HepG2 (cell line): ENCODE measurements around the gene ZNF644. TPM values are rescaled to one million over a fixed set of nuclear protein-coding genes. Genes with fewer than 3 reads are reported as not detected.

Source experiments
- AKAP8 ChIP-seq: sonication (generic); formaldehyde crosslinking; IDR thresholded peaks from 2 replicates; pipeline ENCODE4 v1.5.1; 2020; ENCODE audit warnings: mild to moderate bottlenecking, missing genetic modification reagents
- ARID2 ChIP-seq: sonication (generic); formaldehyde crosslinking; IDR thresholded peaks from 2 replicates; pipeline ENCODE4 v1.8.1; 2022; ENCODE audit warnings: mild to moderate bottlenecking, missing genetic modification reagents, borderline replicate concordance
- ARNT ChIP-seq: fragments of 450-650 bp; IDR thresholded peaks from 2 replicates; pipeline ENCODE4 v1.6.1; 2017
- EEA1 ChIP-seq: sonication (generic); formaldehyde crosslinking; IDR thresholded peaks from 2 replicates; pipeline ENCODE4 v1.5.1; 2020; ENCODE audit warnings: mild to moderate bottlenecking, missing genetic modification reagents, borderline replicate concordance
- EED ChIP-seq: sonication (generic); formaldehyde crosslinking; IDR thresholded peaks from 2 replicates; pipeline ENCODE4 v1.5.0; 2020; ENCODE audit warnings: mild to moderate bottlenecking, missing genetic modification reagents
- ELF4 ChIP-seq: sonication (generic); formaldehyde crosslinking; IDR thresholded peaks from 2 replicates; pipeline ENCODE4 v1.5.0; 2020; ENCODE audit warnings: missing genetic modification reagents, mild to moderate bottlenecking, moderate library complexity, borderline replicate concordance
- KMT2A ChIP-seq: sonication (generic); formaldehyde crosslinking; IDR thresholded peaks from 2 replicates; pipeline ENCODE4 v1.4.0; 2020; ENCODE audit warnings: missing genetic modification reagents
- MED1 ChIP-seq: sonication (generic); formaldehyde crosslinking; IDR thresholded peaks from 2 replicates; pipeline ENCODE4 v1.4.0; 2020; ENCODE audit warnings: missing genetic modification reagents
- MIXL1 ChIP-seq: IDR thresholded peaks from 2 replicates; pipeline ENCODE4 v1.6.1; 2016
- MTF2 ChIP-seq: sonication (generic); formaldehyde crosslinking; IDR thresholded peaks from 2 replicates; pipeline ENCODE4 v1.5.0; 2020; ENCODE audit warnings: missing genetic modification reagents, borderline replicate concordance
- MYNN ChIP-seq: sonication (generic); formaldehyde crosslinking; IDR thresholded peaks from 2 replicates; pipeline ENCODE4 v1.4.0; 2020; ENCODE audit warnings: mild to moderate bottlenecking, low read depth, missing genetic modification reagents
- PAX8 ChIP-seq: sonication (generic); formaldehyde crosslinking; IDR thresholded peaks from 2 replicates; pipeline ENCODE4 v1.8.0; 2022; ENCODE audit warnings: mild to moderate bottlenecking, missing genetic modification reagents, borderline replicate concordance
- PRPF4 ChIP-seq: fragments of 200-400 bp; formaldehyde crosslinking; IDR thresholded peaks from 2 replicates; pipeline ENCODE4 v1.6.1; 2016; ENCODE audit warnings: low read length, low read depth; ENCODE audit not compliant: poor library complexity, severe bottlenecking
- SMAD1 ChIP-seq: sonication (generic); formaldehyde crosslinking; IDR thresholded peaks from 2 replicates; pipeline ENCODE4 v1.4.0; 2020; ENCODE audit warnings: missing genetic modification reagents, low read depth, mild to moderate bottlenecking, borderline replicate concordance
- SMAD9 ChIP-seq: sonication (generic); formaldehyde crosslinking; IDR thresholded peaks from 2 replicates; pipeline ENCODE4 v1.5.1; 2020; ENCODE audit warnings: mild to moderate bottlenecking, missing genetic modification reagents
- SOX13 ChIP-seq, 3 experiments: fragments of 450-650 bp in 1 of 3; sonication (generic) in 1 of 3; formaldehyde crosslinking in 1 of 3; IDR thresholded peaks in 2 of 3; conservative IDR thresholded peaks in 1 of 3; 2 replicates each; pipeline versions ENCODE4 v1.5.0 to v1.6.1; 2016 to 2020; ENCODE audit warnings: antibody characterized with exemption in 1 of 3, mild to moderate bottlenecking in 1 of 3, missing compliant biosample characterization in 1 of 3, missing genetic modification reagents in 1 of 3, moderate library complexity in 1 of 3
- TOE1 ChIP-seq: sonication (generic); formaldehyde crosslinking; IDR thresholded peaks from 2 replicates; pipeline ENCODE4 v1.4.0; 2020; ENCODE audit warnings: mild to moderate bottlenecking, missing genetic modification reagents
- ZFX ChIP-seq: sonication (generic); formaldehyde crosslinking; IDR thresholded peaks from 2 replicates; pipeline ENCODE4 v1.4.0; 2020; ENCODE audit warnings: mild to moderate bottlenecking, low read depth, missing genetic modification reagents, moderate library complexity
- ZNF160 ChIP-seq: sonication (generic); formaldehyde crosslinking; IDR thresholded peaks from 2 replicates; pipeline ENCODE4 v1.8.0; 2022; ENCODE audit warnings: mild to moderate bottlenecking, inconsistent platforms, missing genetic modification reagents
- ZNF317 ChIP-seq: sonication (generic); formaldehyde crosslinking; IDR thresholded peaks from 2 replicates; pipeline ENCODE4 v1.5.0; 2020; ENCODE audit warnings: mild to moderate bottlenecking, missing genetic modification reagents
- ZNF543 ChIP-seq: sonication (generic); formaldehyde crosslinking; IDR thresholded peaks from 2 replicates; pipeline ENCODE4 v1.4.0; 2020; ENCODE audit warnings: mild to moderate bottlenecking, missing genetic modification reagents
- ZNF615 ChIP-seq: sonication (generic); formaldehyde crosslinking; IDR thresholded peaks from 2 replicates; pipeline ENCODE4 v1.5.0; 2020; ENCODE audit warnings: mild to moderate bottlenecking, missing genetic modification reagents, borderline replicate concordance
- ZNF720 ChIP-seq: sonication (generic); formaldehyde crosslinking; IDR thresholded peaks from 2 replicates; pipeline ENCODE4 v1.4.0; 2020; ENCODE audit warnings: missing genetic modification reagents
- ZNF83 ChIP-seq: sonication (generic); formaldehyde crosslinking; IDR thresholded peaks from 2 replicates; pipeline ENCODE4 v1.4.0; 2020; ENCODE audit warnings: missing genetic modification reagents, mild to moderate bottlenecking, borderline replicate concordance
- ZNF841 ChIP-seq: sonication (generic); formaldehyde crosslinking; IDR thresholded peaks from 2 replicates; pipeline ENCODE4 v1.8.1; 2023; ENCODE audit warnings: missing genetic modification reagents, borderline replicate concordance
- ZNF878 ChIP-seq: sonication (generic); formaldehyde crosslinking; IDR thresholded peaks from 2 replicates; pipeline ENCODE4 v1.8.1; 2023; ENCODE audit warnings: mild to moderate bottlenecking, missing genetic modification reagents, moderate library complexity
- polyA plus RNA-seq, 8 experiments: library from polyadenylated mRNA; depleted of rRNA in 3 of 8; stranded (reverse) in 7 of 8; unstranded in 1 of 8; fragments of >200 nt; fragmentation: Illumina TruSeq in 4 of 8; extraction: Trizol in 4 of 8; gene quantifications; 2 replicates each; pipeline versions ENCODE4 v1.2.1 to v1.2.3, GENCODE V29; 2011 to 2016; ENCODE audit warnings: low read depth in 4 of 8, missing spikeins in 1 of 8, mixed read lengths in 1 of 8; ENCODE audit not compliant: insufficient read depth in 1 of 8
- total RNA-seq, 5 experiments: library from RNA; depleted of rRNA; stranded (reverse); fragments of >200 nt; fragmentation: Illumina TruSeq; extraction: Trizol; gene quantifications; 2 replicates each; pipeline ENCODE4 v1.2.3, GENCODE V29; 2016; ENCODE audit warnings: low read depth in 1 of 5
- TF ChIP-seq, protein P1 (sequence below): sonication (generic); formaldehyde crosslinking; IDR thresholded peaks from 2 replicates; pipeline ENCODE4 v1.8.1; 2023; ENCODE audit warnings: mild to moderate bottlenecking, missing genetic modification reagents, borderline replicate concordance
- TF ChIP-seq, protein P2 (sequence below): sonication (generic); formaldehyde crosslinking; IDR thresholded peaks from 2 replicates; pipeline ENCODE4 v1.8.0; 2022; ENCODE audit warnings: mild to moderate bottlenecking, missing genetic modification reagents; ENCODE audit not compliant: insufficient replicate concordance
- TF ChIP-seq, protein P3 (sequence below): sonication (generic); formaldehyde crosslinking; IDR thresholded peaks from 2 replicates; pipeline ENCODE4 v1.5.1; 2020; ENCODE audit warnings: mild to moderate bottlenecking, missing genetic modification reagents

Gene ZNF644
- total and polyA plus RNA-seq, 2 of the 13 experiments (the other 11 are each of a cell fraction or from before 2014, with no cell fraction given): 17.7 to 51.7 TPM

DNA sequence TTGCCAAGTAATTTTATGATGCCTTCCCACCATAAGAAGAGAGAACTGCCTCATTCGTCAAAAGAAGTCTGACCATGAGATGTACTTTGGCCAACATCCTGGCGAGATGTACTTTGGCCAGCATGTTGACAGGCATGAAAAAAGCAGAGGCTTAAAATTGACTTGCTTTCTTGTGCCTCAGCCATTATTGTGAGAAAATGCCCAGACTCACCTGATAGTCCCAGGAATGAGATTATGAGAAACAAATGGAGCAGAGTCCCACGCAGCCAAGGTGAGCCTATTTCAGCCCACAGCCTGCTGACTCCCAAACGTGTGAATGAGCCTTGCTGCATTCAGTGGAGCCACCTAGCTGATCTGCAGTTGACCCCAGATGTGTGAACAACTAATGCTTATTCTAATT is 43.5 kb upstream of the ZNF644 start (continued):
- TF ChIP-seq ZNF878 (CRISPR knock-in tag): no peak
- TF ChIP-seq EED (CRISPR knock-in tag): no peak
- no peak for TF ChIP-seq ARID2 (CRISPR knock-in tag)
- no peak for TF ChIP-seq KMT2A (CRISPR knock-in tag)
- TF ChIP-seq, protein P1, sequence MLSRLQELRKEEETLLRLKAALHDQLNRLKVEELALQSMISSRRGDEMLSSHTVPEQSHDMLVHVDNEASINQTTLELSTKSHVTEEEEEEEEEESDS (CRISPR knock-in tag): no peak
- no peak for TF ChIP-seq ELF4 (CRISPR knock-in tag)
- no peak for TF ChIP-seq MIXL1 (CRISPR knock-in tag)
- TF ChIP-seq ZNF543 (CRISPR knock-in tag): no peak
- no peak for TF ChIP-seq ZNF841 (CRISPR knock-in tag)
- no peak; the same call in 1 of the 2 replicates for TF ChIP-seq ZFX
- no peak for TF ChIP-seq PAX8 (CRISPR knock-in tag)
- no peak for TF ChIP-seq MTF2 (CRISPR knock-in tag)
- TF ChIP-seq ZNF720: no peak
- no peak for TF ChIP-seq AKAP8 (CRISPR knock-in tag)
- no peak for TF ChIP-seq SOX13 (IDR thresholded peaks at IDR 0.05)
- TF ChIP-seq SOX13 (CRISPR knock-in tag; conservative IDR thresholded peaks at IDR 0.05 in 1 of 2, IDR thresholded peaks at IDR 0.05 in 1 of 2): peak in 1 of 2 experiments; percentile 34; a peak in 1 of 4 replicates
- no peak for TF ChIP-seq SMAD1 (CRISPR knock-in tag)
- TF ChIP-seq ZNF83 (CRISPR knock-in tag): no peak
- TF ChIP-seq, protein P2, sequence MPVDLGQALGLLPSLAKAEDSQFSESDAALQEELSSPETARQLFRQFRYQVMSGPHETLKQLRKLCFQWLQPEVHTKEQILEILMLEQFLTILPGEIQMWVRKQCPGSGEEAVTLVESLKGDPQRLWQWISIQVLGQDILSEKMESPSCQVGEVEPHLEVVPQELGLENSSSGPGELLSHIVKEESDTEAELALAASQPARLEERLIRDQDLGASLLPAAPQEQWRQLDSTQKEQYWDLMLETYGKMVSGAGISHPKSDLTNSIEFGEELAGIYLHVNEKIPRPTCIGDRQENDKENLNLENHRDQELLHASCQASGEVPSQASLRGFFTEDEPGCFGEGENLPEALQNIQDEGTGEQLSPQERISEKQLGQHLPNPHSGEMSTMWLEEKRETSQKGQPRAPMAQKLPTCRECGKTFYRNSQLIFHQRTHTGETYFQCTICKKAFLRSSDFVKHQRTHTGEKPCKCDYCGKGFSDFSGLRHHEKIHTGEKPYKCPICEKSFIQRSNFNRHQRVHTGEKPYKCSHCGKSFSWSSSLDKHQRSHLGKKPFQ (CRISPR knock-in tag): no peak
- 0 out of 2 replicates have a peak, but pooled peaks have one; percentile 47 for TF ChIP-seq MED1 (CRISPR knock-in tag)
- no peak for TF ChIP-seq ZNF615 (CRISPR knock-in tag)
- TF ChIP-seq ZNF160 (CRISPR knock-in tag): no peak
- TF ChIP-seq EEA1 (CRISPR knock-in tag): no peak
- no peak for TF ChIP-seq PRPF4
- no peak for TF ChIP-seq ARNT
- no peak for TF ChIP-seq ZNF317 (CRISPR knock-in tag)
- TF ChIP-seq, protein P3, sequence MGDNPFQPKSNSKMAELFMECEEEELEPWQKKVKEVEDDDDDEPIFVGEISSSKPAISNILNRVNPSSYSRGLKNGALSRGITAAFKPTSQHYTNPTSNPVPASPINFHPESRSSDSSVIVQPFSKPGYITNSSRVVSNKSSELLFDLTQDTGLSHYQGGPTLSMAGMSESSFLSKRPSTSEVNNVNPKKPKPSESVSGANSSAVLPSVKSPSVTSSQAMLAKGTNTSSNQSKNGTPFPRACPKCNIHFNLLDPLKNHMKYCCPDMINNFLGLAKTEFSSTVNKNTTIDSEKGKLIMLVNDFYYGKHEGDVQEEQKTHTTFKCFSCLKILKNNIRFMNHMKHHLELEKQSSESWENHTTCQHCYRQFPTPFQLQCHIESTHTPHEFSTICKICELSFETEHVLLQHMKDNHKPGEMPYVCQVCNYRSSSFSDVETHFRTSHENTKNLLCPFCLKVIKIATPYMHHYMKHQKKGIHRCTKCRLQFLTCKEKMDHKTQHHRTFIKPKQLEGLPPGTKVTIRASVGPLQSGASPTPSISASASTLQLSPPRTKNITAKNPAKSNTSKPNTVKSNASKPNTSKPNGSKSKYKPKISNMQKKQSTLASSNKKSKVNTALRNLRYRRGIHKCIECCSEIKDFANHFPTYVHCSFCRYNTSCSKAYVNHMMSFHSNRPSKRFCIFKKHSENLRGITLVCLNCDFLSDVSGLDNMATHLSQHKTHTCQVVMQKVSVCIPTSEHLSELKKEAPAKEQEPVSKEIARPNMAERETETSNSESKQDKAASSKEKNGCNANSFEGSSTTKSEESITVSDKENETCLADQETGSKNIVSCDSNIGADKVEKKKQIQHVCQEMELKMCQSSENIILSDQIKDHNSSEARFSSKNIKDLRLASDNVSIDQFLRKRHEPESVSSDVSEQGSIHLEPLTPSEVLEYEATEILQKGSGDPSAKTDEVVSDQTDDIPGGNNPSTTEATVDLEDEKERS: no peak
- TF ChIP-seq TOE1: no peak
- TF ChIP-seq MYNN: no peak
- no peak for TF ChIP-seq SMAD9 (CRISPR knock-in tag)
